Esophagus mucosa (tissue), 1 donor: ENCODE data around the gene LMAN2L. TPM values are rescaled to one million over a fixed set of nuclear protein-coding genes. Genes with fewer than 3 reads are reported as not detected.

Experiments used
- ATAC-seq: fragments of 200-7000 bp; cut with Tn5 transposase; one replicate; pipeline ENCODE4 v1.9.1; 2020
- total RNA-seq: library from RNA; stranded (reverse); gene quantifications from one replicate; pipeline ENCODE4 v1.2.4, GENCODE V29; 2023
- donor health status: DM: yes; HTN: yes; CAD: no.

The LMAN2L gene
- total RNA-seq = 4.7 TPM

- peak; percentile 99 for ATAC-seq
Measured at GRCh38 chr2:96739633-96740428, at the start of gene LMAN2L. Gene LMAN2L (minus strand): TSS chr2:96740064. CDS start chr2:96740040, 24 bp downstream.

- ATAC-seq = peak; percentile 9
Measured at GRCh38 chr2:96789245-96789617, 49.4 kb upstream of the LMAN2L start.

- ATAC-seq = peak; percentile 61
Measured at GRCh38 chr2:96788442-96789244, 48.8 kb upstream of the LMAN2L start.

- no peak for ATAC-seq
Measured at GRCh38 chr2:96787411-96787810, 47.5 kb upstream of the LMAN2L start.

GRCh38 chr2:96783388-96783787, 43.5 kb upstream of the LMAN2L start:
- ATAC-seq = no peak

- ATAC-seq = no peak
Measured at GRCh38 chr2:96775160-96775559, 35.3 kb upstream of the LMAN2L start.

GRCh38 chr2:96773922-96774321, 34.1 kb upstream of the LMAN2L start:
- ATAC-seq = peak; percentile 12

- no peak for ATAC-seq
Measured at GRCh38 chr2:96772903-96773671, 33.2 kb upstream of the LMAN2L start.

- ATAC-seq = peak; percentile 87
Measured at GRCh38 chr2:96771796-96772618, 32.1 kb upstream of the LMAN2L start.

GRCh38 chr2:96770442-96771202, 30.8 kb upstream of the LMAN2L start:
- ATAC-seq = no peak

- no peak for ATAC-seq
Measured at GRCh38 chr2:96769814-96770213, 29.9 kb upstream of the LMAN2L start.

- ATAC-seq = peak; percentile 40
Measured at GRCh38 chr2:96768083-96768561, 28.3 kb upstream of the LMAN2L start.

GRCh38 chr2:96767135-96767871, 27.4 kb upstream of the LMAN2L start:
- no peak for ATAC-seq

- no peak for ATAC-seq
Measured at GRCh38 chr2:96764253-96764637, 24.4 kb upstream of the LMAN2L start.

- ATAC-seq = peak; percentile 3
Measured at GRCh38 chr2:96763511-96764252, 23.8 kb upstream of the LMAN2L start.

GRCh38 chr2:96762529-96763311, 22.9 kb upstream of the LMAN2L start:
- no peak for ATAC-seq

GRCh38 chr2:96760986-96761832, 21.3 kb upstream of the LMAN2L start:
- peak; percentile 19 for ATAC-seq
